Posterior cingulate gyrus (tissue), 11 donors: ENCODE results near the gene DNAJC16.

Experiments used
- DNase-seq, 10 donors: peaks; one replicate each; pipeline versions ENCODE4 v3.0.0 to v3.0.0-alpha.2; 2020 to 2021; ENCODE audit warnings: mixed read lengths in 3 of 10
- intact Hi-C: fragments of 100-400 bp; cut with DNase I; formaldehyde crosslinking; loops from one replicate; pipeline ENCODE4 v1.15.1; 2023

The DNAJC16 gene

GRCh38 chr1:15617173-15618076 is 90.8 kb downstream of the DNAJC16 start, which contains the start of gene DDI2:
Gene DDI2, plus strand, starts transcription at chr1:15617458. Its CDS starts 213 bp downstream, at chr1:15617671.
- DNase-seq, result peak; percentile 83 to 99 (median 93)
- intact Hi-C loops, result loop anchor here (1.0 to 10.0 kb wide), 3 partner anchors 14 to 91 kb away; partner anchors contain the start of genes DNAJC16 and PLEKHM2

- intact Hi-C loops, result loop anchor here (10.0 kb wide), 1 partner anchor 67 kb away; the partner anchor contains the start of gene PLEKHM2
- DNase-seq, result no peak
These were observed 91.5 kb downstream of the DNAJC16 start for GRCh38 chr1:15618077-15618654.

- intact Hi-C loops, result loop anchor here (10.0 kb wide), 1 partner anchor 66 kb away; the partner anchor contains the start of gene PLEKHM2
- no peak for DNase-seq
These were observed 92.2 kb downstream of the DNAJC16 start for GRCh38 chr1:15618655-15619525.

GRCh38 chr1:15620155-15620545 is 93.5 kb downstream of the DNAJC16 start:
- DNase-seq, result no peak
- intact Hi-C loops, result no loop called here

GRCh38 chr1:15620902-15621682 is 94.4 kb downstream of the DNAJC16 start:
- intact Hi-C loops, result no loop called here
- DNase-seq, result no peak

GRCh38 chr1:15621975-15622374 is 95.3 kb downstream of the DNAJC16 start:
- no peak for DNase-seq
- intact Hi-C loops, result no loop called here

- intact Hi-C loops, result no loop called here
- peak in 1 of 10 donors; percentile 32 for DNase-seq
These were observed 96.2 kb downstream of the DNAJC16 start for GRCh38 chr1:15622712-15623373.

- no peak for DNase-seq
- intact Hi-C loops, result no loop called here
These were observed 96.8 kb downstream of the DNAJC16 start for GRCh38 chr1:15623435-15623834.

GRCh38 chr1:15624133-15624714 is 97.6 kb downstream of the DNAJC16 start:
- no peak for DNase-seq
- intact Hi-C loops, result no loop called here

- intact Hi-C loops, result no loop called here
- no peak for DNase-seq
These were observed 98.6 kb downstream of the DNAJC16 start for GRCh38 chr1:15625056-15625917.
